ENCODE measurements around the gene MAU2.
"Not testable (repeated sequence)": the region's sequence is repeated elsewhere in the genome, so short reads cannot be mapped to it uniquely, and the experiment has no call there.

Gene MAU2

GRCh38 chr19:19345970-19346369 lies 25.3 kb downstream of the MAU2 start:
- DNase-seq (ENCODE audit: low read depth in 2 of 2): no peak

GRCh38 chr19:19347401-19348110 lies 26.9 kb downstream of the MAU2 start:
- DNase-seq (ENCODE audit: low read depth in 2 of 2): no peak

GRCh38 chr19:19348266-19348665 lies 27.6 kb downstream of the MAU2 start:
- no peak for DNase-seq (ENCODE audit: low read depth in 2 of 2)

- no peak for DNase-seq (ENCODE audit: low read depth in 2 of 2)
Measured at GRCh38 chr19:19349365-19349764, 28.7 kb downstream of the MAU2 start.

- not testable (repeated sequence) for DNase-seq (ENCODE audit: low read depth in 2 of 2)
Measured at GRCh38 chr19:19350756-19351155, 30.1 kb downstream of the MAU2 start.

GRCh38 chr19:19352823-19353222 lies 32.2 kb downstream of the MAU2 start:
- DNase-seq (ENCODE audit: low read depth in 2 of 2): no peak

GRCh38 chr19:19354007-19354406 lies 33.4 kb downstream of the MAU2 start:
- DNase-seq (ENCODE audit: low read depth in 2 of 2): no peak

GRCh38 chr19:19354932-19355331 lies 34.3 kb downstream of the MAU2 start:
- DNase-seq (ENCODE audit: low read depth in 2 of 2): no peak

GRCh38 chr19:19355606-19356139 lies 35.0 kb downstream of the MAU2 start:
- DNase-seq (ENCODE audit: low read depth in 2 of 2): no peak

- DNase-seq (ENCODE audit: low read depth in 2 of 2): no peak
Measured at GRCh38 chr19:19356500-19356899, 35.9 kb downstream of the MAU2 start.

GRCh38 chr19:19356901-19357566 lies 36.4 kb downstream of the MAU2 start:
- no peak for DNase-seq (ENCODE audit: low read depth in 2 of 2)

GRCh38 chr19:19361075-19361594 lies 40.5 kb downstream of the MAU2 start:
- DNase-seq (ENCODE audit: low read depth in 2 of 2): peak; percentile 65 to 66

- DNase-seq (ENCODE audit: low read depth in 2 of 2): no peak
Measured at GRCh38 chr19:19362075-19362474, 41.4 kb downstream of the MAU2 start.

- DNase-seq (ENCODE audit: low read depth in 2 of 2): peak; percentile 31 to 42
Measured at GRCh38 chr19:19366434-19367396, 46.1 kb downstream of the MAU2 start.

- DNase-seq (ENCODE audit: low read depth in 2 of 2): no peak
Measured at GRCh38 chr19:19368087-19368486, 47.5 kb downstream of the MAU2 start.

- DNase-seq (ENCODE audit: low read depth in 2 of 2): no peak
Measured at GRCh38 chr19:19371059-19371458, 50.4 kb downstream of the MAU2 start.

GRCh38 chr19:19372656-19373416 lies 52.2 kb downstream of the MAU2 start:
- no peak for DNase-seq (ENCODE audit: low read depth in 2 of 2)

- no peak for DNase-seq (ENCODE audit: low read depth in 2 of 2)
Measured at GRCh38 chr19:19379527-19379926, 58.9 kb downstream of the MAU2 start.

- not testable (repeated sequence) for DNase-seq (ENCODE audit: low read depth in 2 of 2)
Measured at GRCh38 chr19:19380316-19380715, 59.7 kb downstream of the MAU2 start.

GRCh38 chr19:19381007-19381926 lies 60.6 kb downstream of the MAU2 start:
- DNase-seq (ENCODE audit: low read depth in 2 of 2): no peak

Data from activated CD4-positive, alpha-beta T cell treated with anti-CD3 and anti-CD28 coated beads for 24 hours (primary cell).